Measurements from ENCODE around the gene ARL5A.

DNA sequence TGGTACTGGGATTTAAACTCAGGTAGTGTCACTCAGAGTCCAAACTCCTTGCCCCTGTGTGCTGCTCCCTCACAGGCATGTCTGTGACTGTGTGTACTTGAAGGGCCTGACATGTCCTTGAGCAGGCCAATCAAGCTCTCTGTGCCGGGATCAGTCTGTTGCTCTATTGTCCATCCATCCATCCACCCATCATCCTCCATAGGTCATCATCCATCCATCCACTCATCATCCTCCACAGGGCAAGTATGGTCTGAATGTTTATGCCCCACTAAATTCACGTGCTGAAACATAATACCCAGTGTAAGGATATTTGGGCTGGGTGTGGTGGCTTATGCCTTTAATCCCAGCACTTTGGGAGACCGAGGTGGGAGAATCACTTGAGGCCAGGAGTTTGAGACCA is 69.5 kb downstream of the ARL5A start:
- TF ChIP-seq EZH2 (IDR thresholded peaks at IDR 0.05; ENCODE audit: insufficient read depth, poor library complexity, severe bottlenecking) = no peak
- no peak for TF ChIP-seq EZH2phosphoT487 (IDR thresholded peaks at IDR 0.05; ENCODE audit: insufficient read depth, low read depth)
